Measurements from ENCODE around the gene GAB3. TPM values are rescaled to one million over a fixed set of nuclear protein-coding genes. Genes with fewer than 3 reads are reported as not detected.

The GAB3 gene
- total and polyA plus RNA-seq, 2 of the 4 experiments (the other 2 are of a cell fraction) = 2.2 to 3.7 TPM

GRCh38 chrX:154718616-154719015 is 32.3 kb downstream of the GAB3 start:
- Histone ChIP-seq H2BK120ac (ENCODE audit: low read depth, low read length) (no peak overlapping the region), H3K14ac (replicated peaks; ENCODE audit: low read depth, low read length) (no peak overlapping the region), H2AK9ac (replicated peaks; ENCODE audit: low read depth, low read length, poor library complexity) (no peak overlapping the region), H4K91ac (ENCODE audit: insufficient read depth, low read depth, low read length) (no peak overlapping the region), H2AFZ (replicated peaks; ENCODE audit: low read length, poor library complexity) (no peak overlapping the region), H3K27ac (ENCODE audit: insufficient read depth, low read length) (no peak overlapping the region), H3K9ac (ENCODE audit: low read depth, low read length) (no peak overlapping the region), H2BK15ac (ENCODE audit: low read depth, low read length) (no peak overlapping the region), H2BK20ac (ENCODE audit: low read depth, low read length) (no peak overlapping the region), H2AK5ac (ENCODE audit: low read depth, low read length) (no peak overlapping the region), H4K8ac (ENCODE audit: low read depth in 2 of 2, low read length in 2 of 2) (no peak overlapping the region), H4K20me1 (ENCODE audit: insufficient read depth, low read length) (no peaks in the 10 kb centered on the region; the same call in 1 of the 2 replicates), H3K4me2 (ENCODE audit: low read depth, low read length) (no peak overlapping the region), H3K4me1 (ENCODE audit: control insufficient read depth, insufficient read depth, low read length) (no peaks in the 10 kb centered on the region), H3K9me3 (ENCODE audit: control insufficient read depth, insufficient read depth, low read length) (no peaks in the 10 kb centered on the region), H2BK5ac (ENCODE audit: low read depth, low read length, poor library complexity, severe bottlenecking) (no peak overlapping the region), H3K18ac (ENCODE audit: low read depth, low read length) (no peak overlapping the region), H3K36me3 (ENCODE audit: control insufficient read depth, insufficient read depth, low read length) (no peaks in the 10 kb centered on the region), H4K5ac (ENCODE audit: low read depth, low read length) (no peak overlapping the region), H3K9me1 (ENCODE audit: insufficient read depth, low read length) (0 out of 2 replicates have a peak, but pooled peaks cover 4% of the 10 kb centered on the region), H3K79me1 (ENCODE audit: low read depth in 1 of 2, low read length in 2 of 2) (no peaks in the 10 kb centered on the region), H3K23ac (ENCODE audit: low read depth, low read length) (no peak overlapping the region), H3K4me3 (ENCODE audit: insufficient read depth, low read depth, low read length) (no peak overlapping the region), H3K4ac (ENCODE audit: low read depth, low read length) (no peak overlapping the region), H3K27me3 (ENCODE audit: control insufficient read depth, insufficient read depth, low read length) (no peaks in the 10 kb centered on the region), H3K56ac (ENCODE audit: extremely low read depth, insufficient read depth, low read length) (no peak overlapping the region)
- DNase-seq = no peak
- TF ChIP-seq BHLHE40 (IDR thresholded peaks at IDR 0.05; ENCODE audit: low read depth, low read length) (no peak), SMC3 (IDR thresholded peaks at IDR 0.05; ENCODE audit: low read depth, low read length) (no peak), RCOR1 (IDR thresholded peaks at IDR 0.05; ENCODE audit: insufficient replicate concordance, low read length) (no peak), CTCF (conservative IDR thresholded peaks at IDR 0.05; ENCODE audit: low read depth, low read length) (no peak), POLR2A (IDR thresholded peaks at IDR 0.05; ENCODE audit: low read depth, low read length) (no peak), FOS (IDR thresholded peaks at IDR 0.05; ENCODE audit: low read depth, low read length) (no peak), MAZ (IDR thresholded peaks at IDR 0.05; ENCODE audit: borderline replicate concordance, low read depth, low read length) (no peak), NFE2L2 (IDR thresholded peaks at IDR 0.05; ENCODE audit: low read depth, low read length) (no peak), RAD21 (IDR thresholded peaks at IDR 0.05; ENCODE audit: low read length) (no peak), MAFK (IDR thresholded peaks at IDR 0.05; ENCODE audit: low read depth, low read length) (no peak), ELK1 (IDR thresholded peaks at IDR 0.05; ENCODE audit: borderline replicate concordance, low read depth, low read length) (no peak), MXI1 (IDR thresholded peaks at IDR 0.05; ENCODE audit: borderline replicate concordance, low read depth, low read length) (no peak), CHD1 (IDR thresholded peaks at IDR 0.05; ENCODE audit: low read depth, low read length) (no peak), RFX5 (IDR thresholded peaks at IDR 0.05; ENCODE audit: low read depth, low read length) (no peak), CEBPB (IDR thresholded peaks at IDR 0.05; ENCODE audit: low read depth, low read length) (no peak)
- TF ChIP-seq, protein P1, sequence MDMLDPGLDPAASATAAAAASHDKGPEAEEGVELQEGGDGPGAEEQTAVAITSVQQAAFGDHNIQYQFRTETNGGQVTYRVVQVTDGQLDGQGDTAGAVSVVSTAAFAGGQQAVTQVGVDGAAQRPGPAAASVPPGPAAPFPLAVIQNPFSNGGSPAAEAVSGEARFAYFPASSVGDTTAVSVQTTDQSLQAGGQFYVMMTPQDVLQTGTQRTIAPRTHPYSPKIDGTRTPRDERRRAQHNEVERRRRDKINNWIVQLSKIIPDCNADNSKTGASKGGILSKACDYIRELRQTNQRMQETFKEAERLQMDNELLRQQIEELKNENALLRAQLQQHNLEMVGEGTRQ (IDR thresholded peaks at IDR 0.05; ENCODE audit: low read depth, low read length) = no peak
- no peak for ATAC-seq (ENCODE audit: low read depth)
- in situ Hi-C loops (cut with MboI; ENCODE audit: low sequenced_read_pairs) = no loop called here
- dilution Hi-C loops (cut with HindIII; ENCODE audit: low sequenced_read_pairs, unreplicated experiment) = no loop called here
- intact Hi-C loops (cut with micrococcal nuclease) = loop anchor here (10.0 kb wide), 1 partner anchor 1764 kb away; no protein-coding TSS in a partner anchor
- POLR2A ChIA-PET (ENCODE audit: unreplicated experiment) = no interaction called here
- BruUV-seq (replicated peaks) = no TSS peak
- CTCF ChIA-PET = no interaction called here
- no CpG with 5 or more reads among the region's 1 CpG for WGBS, 2 experiments (ENCODE audit: extremely low coverage in 2 of 2, insufficient read length in 1 of 2)
